GM23338 (cell line): ENCODE results near the gene RPL14. TPM values are rescaled to one million over a fixed set of nuclear protein-coding genes. Genes with fewer than 3 reads are reported as not detected.

ENCODE experiments used
- ATAC-seq: fragments of 200-7000 bp; cut with Tn5 transposase; 3 replicates; pipeline ENCODE4 v1.9.1; 2020
- DNase-seq: peaks from one replicate; pipeline ENCODE4 v3.0.0-alpha.2; 2015; ENCODE audit warnings: low spot score
- H2AFZ ChIP-seq: fragments of 200-600 bp; sonication (generic); 2 replicates; pipeline ENCODE4 v1.8.0; 2016; ENCODE audit warnings: antibody characterized with exemption, mild to moderate bottlenecking, moderate library complexity
- H3F3A ChIP-seq: fragments of 200-600 bp; sonication (generic); replicated peaks from 2 replicates; pipeline ENCODE4 v1.8.0; 2017; ENCODE audit warnings: antibody characterized with exemption, mixed run types, low read depth
- H3K27ac ChIP-seq: fragments of 200-600 bp; sonication (generic); 2 replicates; pipeline ENCODE4 v1.6.1; 2016; ENCODE audit warnings: low read depth
- H3K27me3 ChIP-seq: fragments of 200-600 bp; sonication (generic); 2 replicates; pipeline ENCODE4 v1.8.0; 2016; ENCODE audit warnings: mild to moderate bottlenecking, mixed run types, moderate library complexity; ENCODE audit not compliant: insufficient read depth
- H3K36me3 ChIP-seq: fragments of 200-600 bp; sonication (generic); 2 replicates; pipeline ENCODE4 v1.8.0; 2016; ENCODE audit warnings: mild to moderate bottlenecking; ENCODE audit not compliant: insufficient read depth
- H3K4me1 ChIP-seq: fragments of 200-600 bp; sonication (generic); 2 replicates; pipeline ENCODE4 v1.8.0; 2016; ENCODE audit warnings: mild to moderate bottlenecking, moderate library complexity; ENCODE audit not compliant: insufficient read depth
- H3K4me2 ChIP-seq: fragments of 200-600 bp; sonication (generic); 2 replicates; pipeline ENCODE4 v1.7.1; 2017; ENCODE audit warnings: mixed run types
- H3K4me3 ChIP-seq: fragments of 200-600 bp; sonication (generic); 2 replicates; pipeline ENCODE4 v1.6.1; 2016; ENCODE audit warnings: mixed run types
- H3K79me2 ChIP-seq: fragments of 200-600 bp; sonication (generic); replicated peaks from 2 replicates; pipeline ENCODE4 v1.8.0; 2017; ENCODE audit warnings: mild to moderate bottlenecking; ENCODE audit not compliant: insufficient read depth
- H3K9me2 ChIP-seq: fragments of 200-600 bp; sonication (generic); 2 replicates; pipeline ENCODE4 v1.8.0; 2017; ENCODE audit not compliant: insufficient read depth
- H4K20me1 ChIP-seq: fragments of 200-600 bp; sonication (generic); replicated peaks from 2 replicates; pipeline ENCODE4 v1.8.0; 2017; ENCODE audit warnings: mild to moderate bottlenecking; ENCODE audit not compliant: insufficient read depth
- H3K27ac Mint-ChIP-seq: 2 replicates; pipeline ENCODE4 v1.8.0; 2020; ENCODE audit warnings: inconsistent platforms, mild to moderate bottlenecking, moderate library complexity, mixed read lengths
- H3K27me3 Mint-ChIP-seq: 3 replicates; pipeline ENCODE4 v1.8.0; 2022; ENCODE audit warnings: low read depth, mild to moderate bottlenecking, moderate library complexity, mixed read lengths, inconsistent platforms; ENCODE audit not compliant: insufficient read depth, poor library complexity
- H3K36me3 Mint-ChIP-seq: 3 replicates; pipeline ENCODE4 v1.8.0; 2021; ENCODE audit warnings: low read depth, mild to moderate bottlenecking, inconsistent platforms, moderate library complexity, mixed read lengths
- H3K4me1 Mint-ChIP-seq: 3 replicates; pipeline ENCODE4 v1.8.0; 2020; ENCODE audit warnings: mild to moderate bottlenecking, inconsistent platforms, mixed read lengths
- H3K4me3 Mint-ChIP-seq: 3 replicates; pipeline ENCODE4 v1.8.0; 2021; ENCODE audit warnings: moderate library complexity, mild to moderate bottlenecking, inconsistent platforms, mixed read lengths
- H3K9me3 Mint-ChIP-seq: 3 replicates; pipeline ENCODE4 v1.8.0; 2020; ENCODE audit warnings: moderate library complexity, mild to moderate bottlenecking, inconsistent platforms, mixed read lengths
- CREB1 ChIP-seq: fragments of 250-450 bp; sonication (Bioruptor Pico); IDR thresholded peaks from 2 replicates; pipeline ENCODE4 v1.5.0; 2020; ENCODE audit warnings: low read depth, mild to moderate bottlenecking, moderate library complexity
- CTCF ChIP-seq, 2 experiments: fragments of 200-600 bp in 1 of 2; sonication (generic) in 1 of 2; conservative IDR thresholded peaks; 2 replicates each; pipeline versions ENCODE4 v1.5.1 to v1.6.1; 2016 to 2017; ENCODE audit warnings: antibody characterized with exemption in 2 of 2, low read depth in 2 of 2, mild to moderate bottlenecking in 2 of 2, moderate library complexity in 1 of 2
- ETS1 ChIP-seq: IDR thresholded peaks from 2 replicates; pipeline ENCODE4 v1.6.1; 2016; ENCODE audit warnings: antibody characterized with exemption
- EZH2 ChIP-seq: fragments of 200-600 bp; sonication (generic); IDR thresholded peaks from one replicate; pipeline ENCODE4 v1.8.0; 2017; ENCODE audit warnings: antibody characterized with exemption, mild to moderate bottlenecking, low read depth; ENCODE audit not compliant: unreplicated experiment
- POLR2AphosphoS5 ChIP-seq: IDR thresholded peaks from 2 replicates; pipeline ENCODE4 v1.6.1; 2016; ENCODE audit warnings: antibody characterized with exemption, low read depth
- STAT1 ChIP-seq: IDR thresholded peaks from one replicate; pipeline ENCODE4 v1.6.1; 2016; ENCODE audit warnings: antibody characterized with exemption; ENCODE audit not compliant: unreplicated experiment
- long read RNA-seq: library from polyadenylated mRNA; unstranded; transcript quantifications from one replicate; pipeline ENCODE4 v2.0.0, GENCODE V29; 2020; ENCODE audit not compliant: unreplicated experiment
- polyA plus RNA-seq: library from polyadenylated mRNA; unstranded; fragments of >200 nt; fragmentation: Nextera tagmentation; extraction: Ambion mirVana; gene quantifications from 2 replicates; pipeline ENCODE4 v1.2.1, GENCODE V29; 2016
- total RNA-seq: library from RNA; depleted of rRNA; stranded (reverse); fragments of >200 nt; shearing (Covaris generic); gene quantifications from 2 replicates; pipeline ENCODE4 v1.2.3, GENCODE V29; 2014; rRNA removed
- TF ChIP-seq, protein P1 (sequence below): IDR thresholded peaks from one replicate; pipeline ENCODE4 v1.6.1; 2018; ENCODE audit warnings: antibody characterized with exemption; ENCODE audit not compliant: unreplicated experiment

Gene RPL14
- total RNA-seq (510 and 596 TPM in 2 replicates), polyA plus RNA-seq (1,727 and 1,748 TPM in 2 replicates)
- long read RNA-seq, full-length matches to known transcripts, result 1,683 of 1,756 reads
- long read RNA-seq, partial matches to known transcripts, result 54 of 1,756 reads
- long read RNA-seq, other reads (novel, unspliced or antisense), result 19 of 1,756 reads

- no peaks in the 10 kb centered on the region for H3K9me2 ChIP-seq
- DNase-seq (peak; percentile 98), ATAC-seq (peak; percentile 70)
- H3K4me3 ChIP-seq, result peak within 1 kb of the TSS; percentile 53
- H4K20me1 ChIP-seq, result peaks cover 35% of the 10 kb centered on the region
- H3K36me3 Mint-ChIP-seq, result peaks cover 54% of the 10 kb centered on the region
- peaks cover 31% of the 10 kb centered on the region for H3F3A ChIP-seq
- H3K27me3 Mint-ChIP-seq, result peaks cover 6% of the 10 kb centered on the region
- TF ChIP-seq CREB1 (CRISPR knock-in tag) (peak; percentile 77), EZH2 (no peak), POLR2AphosphoS5 (peak; percentile 98), ETS1 (peak; percentile 53; the same call in 1 of the 2 replicates)
- TF ChIP-seq, protein P1, sequence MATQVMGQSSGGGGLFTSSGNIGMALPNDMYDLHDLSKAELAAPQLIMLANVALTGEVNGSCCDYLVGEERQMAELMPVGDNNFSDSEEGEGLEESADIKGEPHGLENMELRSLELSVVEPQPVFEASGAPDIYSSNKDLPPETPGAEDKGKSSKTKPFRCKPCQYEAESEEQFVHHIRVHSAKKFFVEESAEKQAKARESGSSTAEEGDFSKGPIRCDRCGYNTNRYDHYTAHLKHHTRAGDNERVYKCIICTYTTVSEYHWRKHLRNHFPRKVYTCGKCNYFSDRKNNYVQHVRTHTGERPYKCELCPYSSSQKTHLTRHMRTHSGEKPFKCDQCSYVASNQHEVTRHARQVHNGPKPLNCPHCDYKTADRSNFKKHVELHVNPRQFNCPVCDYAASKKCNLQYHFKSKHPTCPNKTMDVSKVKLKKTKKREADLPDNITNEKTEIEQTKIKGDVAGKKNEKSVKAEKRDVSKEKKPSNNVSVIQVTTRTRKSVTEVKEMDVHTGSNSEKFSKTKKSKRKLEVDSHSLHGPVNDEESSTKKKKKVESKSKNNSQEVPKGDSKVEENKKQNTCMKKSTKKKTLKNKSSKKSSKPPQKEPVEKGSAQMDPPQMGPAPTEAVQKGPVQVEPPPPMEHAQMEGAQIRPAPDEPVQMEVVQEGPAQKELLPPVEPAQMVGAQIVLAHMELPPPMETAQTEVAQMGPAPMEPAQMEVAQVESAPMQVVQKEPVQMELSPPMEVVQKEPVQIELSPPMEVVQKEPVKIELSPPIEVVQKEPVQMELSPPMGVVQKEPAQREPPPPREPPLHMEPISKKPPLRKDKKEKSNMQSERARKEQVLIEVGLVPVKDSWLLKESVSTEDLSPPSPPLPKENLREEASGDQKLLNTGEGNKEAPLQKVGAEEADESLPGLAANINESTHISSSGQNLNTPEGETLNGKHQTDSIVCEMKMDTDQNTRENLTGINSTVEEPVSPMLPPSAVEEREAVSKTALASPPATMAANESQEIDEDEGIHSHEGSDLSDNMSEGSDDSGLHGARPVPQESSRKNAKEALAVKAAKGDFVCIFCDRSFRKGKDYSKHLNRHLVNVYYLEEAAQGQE, result no peak
- peak within 1 kb of the TSS; percentile 87 for H3K27ac ChIP-seq
- H3K4me1 ChIP-seq, result peaks cover 15% of the 10 kb centered on the region
- H3K36me3 ChIP-seq, result peaks cover 43% of the 10 kb centered on the region
- H3K9me3 Mint-ChIP-seq, result no peaks in the 10 kb centered on the region
- no peaks in the 10 kb centered on the region for H3K27me3 ChIP-seq
- H3K4me2 ChIP-seq, result peak within 1 kb of the TSS; percentile 97
- peak within 1 kb of the TSS; percentile 99 for H3K27ac Mint-ChIP-seq
- H3K79me2 ChIP-seq, result peaks cover 34% of the 10 kb centered on the region
- H3K4me3 Mint-ChIP-seq, result peak within 1 kb of the TSS; percentile 93
- H2AFZ ChIP-seq, result peak within 1 kb of the TSS; percentile 11; the same call in 1 of the 2 replicates
- peaks cover 23% of the 10 kb centered on the region for H3K4me1 Mint-ChIP-seq
Measured at GRCh38 chr3:40456940-40457823, at the start of gene RPL14. RPL14 (plus strand) TSS chr3:40457339; CDS start chr3:40457472, 133 bp downstream.

GRCh38 chr3:40407611-40408010 is 49.5 kb upstream of the RPL14 start:
- Histone ChIP-seq H3K4me2 (no peak overlapping the region), H3K27ac (no peak overlapping the region), H3K4me1 (0 out of 2 replicates have a peak, but pooled peaks cover 4% of the 10 kb centered on the region), H4K20me1 (no peaks in the 10 kb centered on the region), H3F3A (no peaks in the 10 kb centered on the region), H3K9me2 (no peaks in the 10 kb centered on the region), H3K27me3 (no peaks in the 10 kb centered on the region), H3K79me2 (no peaks in the 10 kb centered on the region), H3K36me3 (no peaks in the 10 kb centered on the region), H2AFZ (peak overlapping the region; percentile 56; the same call in 1 of the 2 replicates), H3K4me3 (no peak overlapping the region)
- Mint-ChIP-seq H3K27me3 (no peaks in the 10 kb centered on the region), H3K4me1 (no peaks in the 10 kb centered on the region), H3K27ac (no peak overlapping the region), H3K9me3 (no peaks in the 10 kb centered on the region), H3K4me3 (no peak overlapping the region), H3K36me3 (no peaks in the 10 kb centered on the region)
- DNase-seq, result no peak
- no peak for TF ChIP-seq CTCF (conservative IDR thresholded peaks at IDR 0.05; ENCODE audit: low read depth in 2 of 2)
- no peak for TF ChIP-seq STAT1
- ATAC-seq, result no peak
